IMR-90 (cell line): ENCODE data around the gene PTPRN2. TPM values are rescaled to one million over a fixed set of nuclear protein-coding genes. Genes with fewer than 3 reads are reported as not detected.

Source experiments
- ATAC-seq: fragments of 200-7000 bp; cut with Tn5 transposase; 2 replicates; pipeline ENCODE4 v1.9.1; 2020; ENCODE audit warnings: low read depth, mild to moderate bottlenecking, moderate library complexity
- BruUV-seq: library from RNA; stranded (reverse); fragments of 400-500 nt; replicated peaks from 2 replicates; lab custom pipeline; 2021; lab: Mats Ljungman, UMichigan
- CTCF ChIA-PET: fragments of 300-600 bp; formaldehyde crosslinking; extraction: SDS; loops from one replicate; lab custom pipeline; 2021; ENCODE audit warnings: antibody characterized with exemption; lab: Yijun Ruan, JAX
- POLR2A ChIA-PET: fragments of 300-600 bp; sonication (Branson Sonifier 250); formaldehyde crosslinking; loops from one replicate; lab custom pipeline; 2022; ENCODE audit warnings: antibody characterized with exemption; ENCODE audit not compliant: unreplicated experiment; lab: Charles Lee
- DNase-seq: peaks from one replicate; pipeline ENCODE4 v3.0.0; 2013
- H2AFZ ChIP-seq: replicated peaks from 2 replicates; pipeline ENCODE3; 2013; ENCODE audit warnings: low read length, mild to moderate bottlenecking; ENCODE audit not compliant: poor library complexity
- H2AK5ac ChIP-seq: 2 replicates; pipeline ENCODE4 v1.6.1; 2013; ENCODE audit warnings: low read depth, low read length, inconsistent platforms
- H2AK9ac ChIP-seq: replicated peaks from 2 replicates; pipeline ENCODE3; 2013; ENCODE audit warnings: mild to moderate bottlenecking, low read depth, low read length, moderate library complexity; ENCODE audit not compliant: poor library complexity
- H2BK120ac ChIP-seq: 2 replicates; pipeline ENCODE4 v1.6.1; 2013; ENCODE audit warnings: low read depth, low read length, inconsistent platforms
- H2BK15ac ChIP-seq: 3 replicates; pipeline ENCODE4 v1.6.1; 2013; ENCODE audit warnings: low read depth, low read length, inconsistent platforms
- H2BK20ac ChIP-seq: 2 replicates; pipeline ENCODE4 v1.6.1; 2013; ENCODE audit warnings: low read depth, mild to moderate bottlenecking, inconsistent platforms, low read length, moderate library complexity
- H2BK5ac ChIP-seq: 2 replicates; pipeline ENCODE4 v1.6.1; 2013; ENCODE audit warnings: mild to moderate bottlenecking, low read depth, low read length, inconsistent platforms; ENCODE audit not compliant: poor library complexity, severe bottlenecking
- H3K14ac ChIP-seq: replicated peaks from 2 replicates; pipeline ENCODE4 v1.6.1; 2013; ENCODE audit warnings: low read depth, low read length, inconsistent platforms
- H3K18ac ChIP-seq: 2 replicates; pipeline ENCODE4 v1.6.1; 2013; ENCODE audit warnings: low read depth, low read length, control low read depth
- H3K23ac ChIP-seq: 2 replicates; pipeline ENCODE4 v1.6.1; 2013; ENCODE audit warnings: low read depth, low read length, inconsistent platforms
- H3K27ac ChIP-seq: 2 replicates; pipeline ENCODE4 v1.5.1; 2013; ENCODE audit warnings: mild to moderate bottlenecking, control low read depth, low read length; ENCODE audit not compliant: insufficient read depth
- H3K27me3 ChIP-seq: 2 replicates; pipeline ENCODE4 v1.6.1; 2013; ENCODE audit warnings: low read length; ENCODE audit not compliant: control insufficient read depth, insufficient read depth
- H3K36me3 ChIP-seq: 2 replicates; pipeline ENCODE4 v1.6.1; 2013; ENCODE audit warnings: low read length, mixed read lengths; ENCODE audit not compliant: control insufficient read depth, insufficient read depth
- H3K4ac ChIP-seq: 2 replicates; pipeline ENCODE4 v1.6.1; 2013; ENCODE audit warnings: low read depth, low read length, inconsistent platforms
- H3K4me1 ChIP-seq: 2 replicates; pipeline ENCODE4 v1.6.1; 2013; ENCODE audit warnings: low read length, mixed read lengths; ENCODE audit not compliant: control insufficient read depth, insufficient read depth
- H3K4me2 ChIP-seq: 2 replicates; pipeline ENCODE4 v1.6.1; 2013; ENCODE audit warnings: low read depth, mild to moderate bottlenecking, control low read depth, low read length, moderate library complexity
- H3K4me3 ChIP-seq: 2 replicates; pipeline ENCODE4 v1.5.1; 2013; ENCODE audit warnings: low read depth, mild to moderate bottlenecking, control low read depth, low read length, moderate library complexity; ENCODE audit not compliant: insufficient read depth
- H3K56ac ChIP-seq: 2 replicates; pipeline ENCODE4 v1.6.1; 2013; ENCODE audit warnings: low read length, inconsistent platforms; ENCODE audit not compliant: insufficient read depth; ENCODE audit errors: extremely low read depth
- H3K79me1 ChIP-seq, 2 experiments: 2 replicates each; pipeline ENCODE4 v1.6.1; 2013; ENCODE audit warnings: low read length in 2 of 2, inconsistent platforms in 1 of 2, low read depth in 1 of 2
- H3K9ac ChIP-seq: 2 replicates; pipeline ENCODE4 v1.6.1; 2013; ENCODE audit warnings: low read depth, low read length, control low read depth
- H3K9me1 ChIP-seq: 2 replicates; pipeline ENCODE4 v1.6.1; 2013; ENCODE audit warnings: low read length, inconsistent platforms; ENCODE audit not compliant: insufficient read depth
- H3K9me3 ChIP-seq: 2 replicates; pipeline ENCODE4 v1.6.1; 2013; ENCODE audit warnings: low read length; ENCODE audit not compliant: control insufficient read depth, insufficient read depth
- H4K20me1 ChIP-seq: 2 replicates; pipeline ENCODE4 v1.6.1; 2013; ENCODE audit warnings: low read length, inconsistent platforms; ENCODE audit not compliant: insufficient read depth
- H4K5ac ChIP-seq: 2 replicates; pipeline ENCODE4 v1.6.1; 2013; ENCODE audit warnings: mild to moderate bottlenecking, low read depth, low read length, control low read depth
- H4K8ac ChIP-seq, 2 experiments: 2 replicates each; pipeline ENCODE4 v1.6.1; 2013; ENCODE audit warnings: low read depth in 2 of 2, low read length in 2 of 2, control low read depth in 1 of 2, inconsistent platforms in 1 of 2
- H4K91ac ChIP-seq: 2 replicates; pipeline ENCODE4 v1.6.1; 2013; ENCODE audit warnings: low read depth, low read length, inconsistent platforms; ENCODE audit not compliant: insufficient read depth
- BHLHE40 ChIP-seq: fragments of 150-350 bp; IDR thresholded peaks from 2 replicates; pipeline ENCODE4 v1.6.1; 2016; ENCODE audit warnings: mild to moderate bottlenecking, low read depth, low read length
- CEBPB ChIP-seq: IDR thresholded peaks from 2 replicates; pipeline ENCODE4 v1.6.1; 2012; ENCODE audit warnings: low read depth, low read length, improper control_type of control experiment
- CHD1 ChIP-seq: IDR thresholded peaks from 2 replicates; pipeline ENCODE4 v1.6.1; 2012; ENCODE audit warnings: low read depth, low read length, improper control_type of control experiment
- FOS ChIP-seq: fragments of 150-350 bp; IDR thresholded peaks from 2 replicates; pipeline ENCODE4 v1.6.1; 2016; ENCODE audit warnings: low read depth, low read length
- MAFK ChIP-seq: IDR thresholded peaks from 2 replicates; pipeline ENCODE4 v1.6.1; 2012; ENCODE audit warnings: low read depth, low read length, improper control_type of control experiment
- MXI1 ChIP-seq: IDR thresholded peaks from 2 replicates; pipeline ENCODE4 v1.6.1; 2012; ENCODE audit warnings: low read depth, mild to moderate bottlenecking, low read length, moderate library complexity, borderline replicate concordance
- RAD21 ChIP-seq: IDR thresholded peaks from 2 replicates; pipeline ENCODE4 v1.6.1; 2012; ENCODE audit warnings: low read length, improper control_type of control experiment
- RCOR1 ChIP-seq: IDR thresholded peaks from 2 replicates; pipeline ENCODE4 v1.6.1; 2012; ENCODE audit warnings: mild to moderate bottlenecking, low read length, improper control_type of control experiment; ENCODE audit not compliant: insufficient replicate concordance
- RFX5 ChIP-seq: IDR thresholded peaks from 2 replicates; pipeline ENCODE4 v1.8.0; 2012; ENCODE audit warnings: low read depth, mild to moderate bottlenecking, low read length, moderate library complexity
- SMC3 ChIP-seq: fragments of 150-350 bp; IDR thresholded peaks from 2 replicates; pipeline ENCODE4 v1.6.1; 2016; ENCODE audit warnings: low read depth, mild to moderate bottlenecking, antibody characterized with exemption, low read length, moderate library complexity
- WGBS, 2 experiments: methylation state at CpG; one replicate each; pipeline versions ENCODE4 v1.1.5 to v1.1.7; 2013; ENCODE audit warnings: missing lambda C conversion rate in 2 of 2; ENCODE audit not compliant: insufficient read length in 1 of 2; ENCODE audit errors: extremely low coverage in 2 of 2; 5-methylcytosine and 5-hydroxymethylcytosine counted together
- dilution Hi-C: fragments of 300-500 bp; cut with HindIII; formaldehyde crosslinking; loops from one replicate; pipeline ENCODE4 v1.14.3; 2018; ENCODE audit warnings: low sequenced_read_pairs; ENCODE audit not compliant: unreplicated experiment
- in situ Hi-C: fragments of 300-500 bp; cut with MboI; formaldehyde crosslinking; loops from 3 replicates; pipeline ENCODE4 v1.14.3; 2019; ENCODE audit warnings: low sequenced_read_pairs, inconsistent platforms, mixed read lengths
- intact Hi-C: fragments of 100-400 bp; cut with micrococcal nuclease; formaldehyde crosslinking; loops from 2 replicates; pipeline ENCODE4 v1.10.0; 2022
- polyA plus RNA-seq, 3 experiments: library from polyadenylated mRNA; depleted of rRNA; stranded (reverse); fragments of >200 nt; gene quantifications; 2 replicates each; pipeline ENCODE4 v1.2.3, GENCODE V29; 2012; ENCODE audit warnings: low replicate concordance in 1 of 3
- total RNA-seq: library from RNA; depleted of rRNA; stranded (reverse); fragments of >200 nt; gene quantifications from 2 replicates; pipeline ENCODE4 v1.2.3, GENCODE V29; 2012
- TF ChIP-seq, protein P1 (sequence below): fragments of 150-350 bp; IDR thresholded peaks from 2 replicates; pipeline ENCODE4 v1.6.1; 2017; ENCODE audit warnings: mild to moderate bottlenecking, antibody characterized with exemption, low read length, low read depth
- TF ChIP-seq, protein P2 (sequence below): fragments of 150-350 bp; IDR thresholded peaks from 2 replicates; pipeline ENCODE4 v1.6.1; 2016; ENCODE audit warnings: low read depth, mild to moderate bottlenecking, low read length, moderate library complexity, borderline replicate concordance

PTPRN2 gene
- total and polyA plus RNA-seq, 2 of the 4 experiments (the other 2 are of a cell fraction) = 0.03 TPM; not detected in 1

DNA sequence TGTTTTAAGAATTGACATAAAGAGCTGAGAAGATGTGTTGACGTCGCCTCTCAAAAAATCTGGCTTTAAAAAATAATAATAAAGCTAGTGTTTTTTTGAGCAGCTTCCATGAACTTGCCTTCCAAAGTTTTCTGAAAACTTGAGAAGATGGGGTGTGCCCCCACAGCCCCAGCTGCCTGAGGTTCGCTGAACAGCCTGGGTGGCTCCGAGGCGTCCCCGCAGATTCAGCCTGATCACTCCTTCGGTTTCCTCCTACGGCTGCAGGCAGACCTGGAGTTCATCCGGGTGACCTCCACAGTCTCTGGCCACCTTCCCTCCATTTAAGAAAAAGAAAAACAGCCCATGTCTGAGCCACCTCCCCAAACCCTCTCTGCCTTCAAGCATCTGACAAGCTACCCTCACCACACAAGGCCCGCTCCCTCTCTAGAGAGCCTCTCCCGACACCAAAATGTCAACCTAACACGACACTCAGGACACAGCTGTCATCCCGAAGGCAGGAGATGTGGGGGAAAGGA is 177.8 kb downstream of the PTPRN2 start:
- Histone ChIP-seq H3K9ac (no peak overlapping the region), H4K8ac (no peak overlapping the region), H3K56ac (no peak overlapping the region), H3K79me1 (no peaks in the 10 kb centered on the region), H3K4me1 (no peaks in the 10 kb centered on the region), H2BK15ac (no peak overlapping the region), H3K27me3 (no peaks in the 10 kb centered on the region), H3K36me3 (no peaks in the 10 kb centered on the region), H4K91ac (no peak overlapping the region), H3K4ac (no peak overlapping the region), H2BK5ac (no peak overlapping the region), H3K4me3 (no peak overlapping the region), H3K27ac (no peak overlapping the region), H3K9me1 (no peaks in the 10 kb centered on the region), H3K14ac (no peak overlapping the region), H4K5ac (no peak overlapping the region), H3K9me3 (peaks cover 50% of the 10 kb centered on the region), H2AFZ (no peak overlapping the region), H3K4me2 (no peak overlapping the region), H3K18ac (no peak overlapping the region), H2AK9ac (no peak overlapping the region), H2BK20ac (no peak overlapping the region), H2AK5ac (no peak overlapping the region), H3K23ac (no peak overlapping the region), H4K20me1 (no peaks in the 10 kb centered on the region), H2BK120ac (no peak overlapping the region)
- 73% methylated on average over 5 of the region's 13 CpGs; no CpG with 5 or more reads in 1 of the 2 experiments for WGBS, 2 experiments
- in situ Hi-C loops (no loop called here), intact Hi-C loops (no loop called here), dilution Hi-C loops (no loop called here)
- CTCF ChIA-PET = no interaction called here
- TF ChIP-seq, protein P1, sequence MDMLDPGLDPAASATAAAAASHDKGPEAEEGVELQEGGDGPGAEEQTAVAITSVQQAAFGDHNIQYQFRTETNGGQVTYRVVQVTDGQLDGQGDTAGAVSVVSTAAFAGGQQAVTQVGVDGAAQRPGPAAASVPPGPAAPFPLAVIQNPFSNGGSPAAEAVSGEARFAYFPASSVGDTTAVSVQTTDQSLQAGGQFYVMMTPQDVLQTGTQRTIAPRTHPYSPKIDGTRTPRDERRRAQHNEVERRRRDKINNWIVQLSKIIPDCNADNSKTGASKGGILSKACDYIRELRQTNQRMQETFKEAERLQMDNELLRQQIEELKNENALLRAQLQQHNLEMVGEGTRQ = no peak
- TF ChIP-seq RFX5 = no peak
- TF ChIP-seq FOS = no peak
- no peak for TF ChIP-seq SMC3
- TF ChIP-seq CHD1 = no peak
- no peak for TF ChIP-seq BHLHE40
- TF ChIP-seq, protein P2, sequence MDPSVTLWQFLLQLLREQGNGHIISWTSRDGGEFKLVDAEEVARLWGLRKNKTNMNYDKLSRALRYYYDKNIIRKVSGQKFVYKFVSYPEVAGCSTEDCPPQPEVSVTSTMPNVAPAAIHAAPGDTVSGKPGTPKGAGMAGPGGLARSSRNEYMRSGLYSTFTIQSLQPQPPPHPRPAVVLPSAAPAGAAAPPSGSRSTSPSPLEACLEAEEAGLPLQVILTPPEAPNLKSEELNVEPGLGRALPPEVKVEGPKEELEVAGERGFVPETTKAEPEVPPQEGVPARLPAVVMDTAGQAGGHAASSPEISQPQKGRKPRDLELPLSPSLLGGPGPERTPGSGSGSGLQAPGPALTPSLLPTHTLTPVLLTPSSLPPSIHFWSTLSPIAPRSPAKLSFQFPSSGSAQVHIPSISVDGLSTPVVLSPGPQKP = no peak
- TF ChIP-seq RAD21 = no peak
- TF ChIP-seq RCOR1 = no peak
- TF ChIP-seq MXI1 = no peak
- no peak for TF ChIP-seq CEBPB
- no peak for TF ChIP-seq MAFK
- ATAC-seq (no peak), DNase-seq (no peak)
- POLR2A ChIA-PET = no interaction called here
- no TSS peak for BruUV-seq
